ENCODE data around the gene ADCY5.

The ADCY5 gene

DNA sequence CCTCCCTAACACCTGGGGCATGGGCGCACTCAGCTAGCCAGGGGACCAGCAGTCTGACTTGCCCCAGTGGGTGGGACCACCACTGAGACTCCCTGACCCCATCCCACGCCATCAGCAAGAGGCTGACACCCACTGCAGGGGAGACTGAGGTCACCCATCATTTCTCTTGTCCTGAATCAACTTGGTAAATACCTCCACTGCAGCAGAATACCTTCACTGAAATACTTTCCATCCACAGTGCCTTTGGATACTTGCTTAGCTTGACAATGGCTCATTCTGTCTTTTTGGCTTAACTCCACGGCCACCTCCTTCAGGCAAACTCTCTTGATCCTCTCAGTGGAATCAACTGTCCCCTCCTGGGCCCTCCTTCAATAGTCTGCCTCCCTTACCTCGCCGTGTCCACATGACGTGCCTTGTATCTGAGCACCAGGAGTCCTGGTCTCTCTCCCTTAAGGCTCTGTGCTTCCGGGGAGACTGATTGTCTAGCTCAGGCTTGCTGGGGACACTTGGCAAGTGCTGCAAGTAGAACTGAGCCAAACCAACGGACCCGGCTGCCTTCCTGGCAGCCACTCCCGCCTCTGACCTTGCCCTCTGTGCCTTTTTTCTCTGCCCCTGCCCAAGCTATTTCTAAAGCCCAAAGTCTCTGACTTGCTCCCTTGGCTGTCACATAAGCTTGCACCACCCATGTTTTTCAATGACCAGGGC, 119.1 kb downstream of the ADCY5 start:
- H3K4me3 ChIP-seq (ENCODE audit: severe bottlenecking) = no peak overlapping the region
- H3K27me3 ChIP-seq (ENCODE audit: insufficient read depth, poor library complexity, severe bottlenecking) = no peaks in the 10 kb centered on the region
- DNase-seq (ENCODE audit: low spot score) (peak; percentile 15), ATAC-seq (ENCODE audit: low read depth) (no peak)
- TF ChIP-seq, protein P1, sequence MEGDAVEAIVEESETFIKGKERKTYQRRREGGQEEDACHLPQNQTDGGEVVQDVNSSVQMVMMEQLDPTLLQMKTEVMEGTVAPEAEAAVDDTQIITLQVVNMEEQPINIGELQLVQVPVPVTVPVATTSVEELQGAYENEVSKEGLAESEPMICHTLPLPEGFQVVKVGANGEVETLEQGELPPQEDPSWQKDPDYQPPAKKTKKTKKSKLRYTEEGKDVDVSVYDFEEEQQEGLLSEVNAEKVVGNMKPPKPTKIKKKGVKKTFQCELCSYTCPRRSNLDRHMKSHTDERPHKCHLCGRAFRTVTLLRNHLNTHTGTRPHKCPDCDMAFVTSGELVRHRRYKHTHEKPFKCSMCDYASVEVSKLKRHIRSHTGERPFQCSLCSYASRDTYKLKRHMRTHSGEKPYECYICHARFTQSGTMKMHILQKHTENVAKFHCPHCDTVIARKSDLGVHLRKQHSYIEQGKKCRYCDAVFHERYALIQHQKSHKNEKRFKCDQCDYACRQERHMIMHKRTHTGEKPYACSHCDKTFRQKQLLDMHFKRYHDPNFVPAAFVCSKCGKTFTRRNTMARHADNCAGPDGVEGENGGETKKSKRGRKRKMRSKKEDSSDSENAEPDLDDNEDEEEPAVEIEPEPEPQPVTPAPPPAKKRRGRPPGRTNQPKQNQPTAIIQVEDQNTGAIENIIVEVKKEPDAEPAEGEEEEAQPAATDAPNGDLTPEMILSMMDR (IDR thresholded peaks at IDR 0.05; ENCODE audit: poor library complexity, severe bottlenecking) = no peak
- H3K4me1 ChIP-seq (ENCODE audit: insufficient read depth, poor library complexity, severe bottlenecking) = no peaks in the 10 kb centered on the region
- no peaks in the 10 kb centered on the region for H3K9me3 ChIP-seq (ENCODE audit: severe bottlenecking)
- H3K36me3 ChIP-seq (ENCODE audit: low read depth) = no peaks in the 10 kb centered on the region
- no peak overlapping the region for H3K27ac ChIP-seq (ENCODE audit: poor library complexity, severe bottlenecking)

DNA sequence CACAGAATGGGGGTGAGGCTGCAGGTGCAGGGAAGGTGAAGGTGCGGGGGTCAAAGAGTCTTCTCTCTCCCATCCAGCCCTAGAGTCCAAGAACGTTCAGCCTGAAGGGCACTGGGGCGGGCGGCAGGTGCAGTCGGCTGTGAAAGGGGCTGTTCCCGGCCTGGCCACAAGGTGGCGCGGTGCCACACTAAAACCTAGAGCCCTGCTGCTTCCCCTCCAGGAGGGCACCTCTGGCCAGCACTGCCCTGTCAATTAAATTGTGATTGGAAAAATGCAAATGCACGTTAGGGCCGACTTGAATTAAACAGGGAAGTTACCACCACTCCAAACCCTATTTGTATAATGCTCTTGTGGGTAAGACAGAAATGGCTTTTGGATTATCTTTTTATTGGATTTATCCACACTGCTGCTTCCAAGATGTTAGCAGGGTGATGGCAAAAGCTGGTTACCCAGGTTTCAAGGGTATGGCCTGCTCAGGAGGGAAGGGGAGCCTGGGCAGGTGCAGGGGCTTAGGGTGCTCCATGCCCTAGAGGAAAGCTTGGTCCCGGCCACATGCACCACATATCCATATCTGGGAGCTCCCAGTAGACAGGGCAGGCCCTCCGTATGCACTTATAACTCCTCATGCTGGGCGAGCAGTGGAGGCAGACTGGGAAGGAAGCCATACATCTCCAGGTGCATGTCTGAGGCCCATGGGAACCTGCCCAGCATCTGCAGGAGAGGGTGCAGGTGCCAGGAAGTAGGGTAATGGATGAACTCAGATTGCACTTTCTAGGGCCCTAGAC, 119.8 kb downstream of the ADCY5 start:
- TF ChIP-seq, protein P1 (IDR thresholded peaks at IDR 0.05; ENCODE audit: poor library complexity, severe bottlenecking) = peak; percentile 90
- no peaks in the 10 kb centered on the region for H3K27me3 ChIP-seq (ENCODE audit: insufficient read depth, poor library complexity, severe bottlenecking)
- no peaks in the 10 kb centered on the region for H3K4me1 ChIP-seq (ENCODE audit: insufficient read depth, poor library complexity, severe bottlenecking)
- no peak overlapping the region for H3K27ac ChIP-seq (ENCODE audit: poor library complexity, severe bottlenecking)
- no peaks in the 10 kb centered on the region for H3K36me3 ChIP-seq (ENCODE audit: low read depth)
- no peak overlapping the region for H3K4me3 ChIP-seq (ENCODE audit: severe bottlenecking)
- ATAC-seq (ENCODE audit: low read depth) (peak; percentile 82), DNase-seq (ENCODE audit: low spot score) (no peak)
- no peaks in the 10 kb centered on the region for H3K9me3 ChIP-seq (ENCODE audit: severe bottlenecking)

DNA sequence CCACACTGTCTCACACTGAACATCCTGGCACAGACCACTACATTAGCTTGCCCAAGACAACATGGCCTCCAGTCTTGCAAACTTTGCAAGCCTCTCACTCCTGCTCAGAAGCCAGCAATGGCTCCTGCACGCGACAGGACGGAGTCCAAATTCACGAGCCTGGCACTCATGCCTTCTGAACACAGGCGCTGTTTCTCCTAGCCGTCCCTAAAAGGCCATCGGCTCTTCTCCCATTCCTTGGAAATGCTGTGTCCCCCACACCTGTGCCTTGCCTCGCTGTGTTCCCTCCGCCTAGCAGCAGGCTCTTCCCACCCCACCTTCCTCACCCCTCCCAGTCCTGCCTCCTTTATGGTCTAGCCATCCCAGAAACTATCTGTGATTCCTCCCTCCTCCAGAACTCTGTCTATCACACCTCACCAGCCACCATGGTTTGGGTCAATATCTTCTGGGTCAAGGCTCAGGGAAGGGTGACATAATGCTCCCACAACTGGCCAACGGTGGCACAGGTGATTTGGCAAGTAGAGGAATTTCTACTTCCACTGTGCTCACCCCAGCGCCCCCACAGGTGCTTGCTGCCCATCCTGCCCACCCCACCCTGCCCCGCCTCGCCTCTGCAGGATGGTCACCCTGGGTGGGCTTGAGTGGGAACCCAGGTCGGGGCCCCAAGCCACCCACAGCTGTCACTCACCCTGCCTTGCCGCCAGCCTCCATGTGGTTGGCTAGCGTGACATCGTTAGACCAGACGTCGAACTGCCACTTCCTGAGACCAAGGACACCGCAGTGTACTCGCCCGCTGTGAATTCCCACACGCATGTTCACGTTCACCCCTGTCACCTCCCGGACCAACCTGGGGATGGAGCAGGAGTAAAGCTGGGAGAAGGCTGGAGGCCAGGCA, 120.7 kb downstream of the ADCY5 start:
- no peaks in the 10 kb centered on the region for H3K9me3 ChIP-seq (ENCODE audit: severe bottlenecking)
- no peaks in the 10 kb centered on the region for H3K36me3 ChIP-seq (ENCODE audit: low read depth)
- DNase-seq (ENCODE audit: low spot score) (no peak), ATAC-seq (ENCODE audit: low read depth) (no peak)
- H3K27ac ChIP-seq (ENCODE audit: poor library complexity, severe bottlenecking) = no peak overlapping the region
- H3K27me3 ChIP-seq (ENCODE audit: insufficient read depth, poor library complexity, severe bottlenecking) = no peaks in the 10 kb centered on the region
- no peak overlapping the region for H3K4me3 ChIP-seq (ENCODE audit: severe bottlenecking)
- TF ChIP-seq, protein P1 (IDR thresholded peaks at IDR 0.05; ENCODE audit: poor library complexity, severe bottlenecking) = no peak
- H3K4me1 ChIP-seq (ENCODE audit: insufficient read depth, poor library complexity, severe bottlenecking) = no peaks in the 10 kb centered on the region

DNA sequence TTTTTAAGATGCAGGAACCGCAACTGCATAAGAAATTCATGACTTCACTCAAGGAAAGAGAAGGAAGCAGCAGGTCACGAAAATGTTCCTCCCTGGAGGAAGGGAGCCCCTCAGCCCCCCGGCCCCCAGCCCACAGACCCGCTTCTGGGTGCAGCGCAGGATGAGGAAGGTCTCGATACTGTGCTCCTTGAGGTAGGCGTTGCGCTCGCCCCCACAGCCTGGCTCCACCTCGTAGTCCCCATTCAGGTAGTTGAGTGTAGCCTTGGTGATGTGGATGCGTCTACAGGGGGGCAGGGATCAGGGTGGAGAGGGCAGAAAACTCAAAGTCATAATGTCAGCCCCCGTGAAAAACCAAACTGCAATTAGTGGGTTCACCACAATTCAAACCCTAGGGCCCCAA, 121.4 kb downstream of the ADCY5 start:
- TF ChIP-seq, protein P1 (IDR thresholded peaks at IDR 0.05; ENCODE audit: poor library complexity, severe bottlenecking) = no peak
- Histone ChIP-seq H3K9me3 (ENCODE audit: severe bottlenecking) (no peaks in the 10 kb centered on the region), H3K36me3 (ENCODE audit: low read depth) (no peaks in the 10 kb centered on the region), H3K4me3 (ENCODE audit: severe bottlenecking) (no peak overlapping the region), H3K4me1 (ENCODE audit: insufficient read depth, poor library complexity, severe bottlenecking) (no peaks in the 10 kb centered on the region), H3K27me3 (ENCODE audit: insufficient read depth, poor library complexity, severe bottlenecking) (no peaks in the 10 kb centered on the region), H3K27ac (ENCODE audit: poor library complexity, severe bottlenecking) (no peak overlapping the region)
- no peak for ATAC-seq (ENCODE audit: low read depth)
- no peak for DNase-seq (ENCODE audit: low spot score)
